NB4 (cell line): ENCODE results near the gene SGCD.

Source experiments
- CTCF ChIP-seq: IDR thresholded peaks from one replicate; pipeline ENCODE4 v1.5.1; 2012; ENCODE audit warnings: low read depth, low read length
- MYC ChIP-seq: IDR thresholded peaks from 2 replicates; pipeline ENCODE4 v1.6.1; 2011; ENCODE audit warnings: low read depth, low read length
- POLR2A ChIP-seq: IDR thresholded peaks from 2 replicates; pipeline ENCODE4 v1.6.1; 2011; ENCODE audit warnings: mild to moderate bottlenecking; ENCODE audit not compliant: insufficient read length; ENCODE audit errors: extremely low read depth

GRCh38 chr5:156684216-156684615 is 357.3 kb downstream of the SGCD start:
- no peak for TF ChIP-seq CTCF
- no peak for TF ChIP-seq MYC
- TF ChIP-seq POLR2A = no peak
